Measurements from ENCODE around the gene PAX7. TPM values are rescaled to one million over a fixed set of nuclear protein-coding genes. Genes with fewer than 3 reads are reported as not detected.
"Not testable (repeated sequence)": the region's sequence is repeated elsewhere in the genome, so short reads cannot be mapped to it uniquely, and the experiment has no call there.

Gene PAX7
- total RNA-seq, 2 experiments from 2014 or later, result not detected

DNA sequence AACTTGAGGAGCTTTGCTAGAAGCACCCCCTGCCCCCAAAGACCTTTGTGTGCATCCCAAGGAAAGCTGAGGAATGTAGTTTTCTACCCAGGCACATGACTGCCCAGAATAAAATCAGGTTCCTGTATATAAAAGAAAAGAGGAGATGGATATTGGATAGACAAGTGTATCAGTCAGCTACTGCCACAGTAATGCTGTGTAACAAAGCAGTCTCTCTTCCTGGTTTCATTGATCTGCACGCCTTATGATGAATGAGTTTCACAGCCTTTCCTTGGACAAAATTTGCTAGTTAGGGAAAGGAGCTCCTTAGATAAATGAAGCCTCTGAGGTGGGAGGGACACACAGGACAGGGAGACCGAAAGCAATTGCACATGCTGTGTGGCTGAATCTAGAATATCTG is 120.0 kb downstream of the PAX7 start:
- peaks cover 9% of the 10 kb centered on the region for H3K27me3 Mint-ChIP-seq

DNA sequence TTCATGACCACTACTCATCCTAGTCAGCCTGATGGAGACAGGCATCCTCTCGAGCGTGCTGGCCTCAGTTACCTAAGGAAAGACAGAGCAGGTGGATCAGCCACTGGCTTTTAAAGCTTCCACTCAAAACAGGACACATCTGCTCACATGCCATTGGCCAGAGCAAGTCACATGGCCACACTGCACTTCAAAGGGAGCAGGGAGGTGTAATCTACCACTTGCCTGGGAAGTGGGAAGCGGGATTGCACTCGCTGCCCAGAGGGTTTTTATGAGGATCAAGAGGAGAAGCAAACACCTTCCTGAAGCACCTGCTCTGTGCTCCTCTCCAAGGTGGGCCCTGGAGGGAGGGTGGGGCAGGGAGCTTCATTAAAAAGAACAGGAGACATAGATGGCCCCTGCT is 120.8 kb downstream of the PAX7 start:
- Mint-ChIP-seq H3K36me3 (no peaks in the 10 kb centered on the region), H3K4me1 (no peaks in the 10 kb centered on the region), H3K27ac (no peak overlapping the region), H3K9me3 (ENCODE audit: low read depth) (peaks cover 2% of the 10 kb centered on the region), H3K27me3 (peaks cover 18% of the 10 kb centered on the region), H3K4me3 (no peak overlapping the region)
- ATAC-seq, result no peak
- no peak for DNase-seq
- CTCF ChIA-PET, result no interaction called here

More for the DNA sequence above, 120.0 kb downstream of the PAX7 start:
- peaks cover 2% of the 10 kb centered on the region for H3K9me3 Mint-ChIP-seq (ENCODE audit: low read depth)
- H3K4me3 Mint-ChIP-seq, result no peak overlapping the region
- ATAC-seq, result no peak
- DNase-seq, result no peak
- CTCF ChIA-PET, result interaction anchor here (1.8 kb wide), 1 partner anchor 125 kb away, joined by 4 read pairs; no protein-coding TSS in a partner anchor
- no peaks in the 10 kb centered on the region for H3K36me3 Mint-ChIP-seq
- H3K4me1 Mint-ChIP-seq, result no peaks in the 10 kb centered on the region
- H3K27ac Mint-ChIP-seq, result no peak overlapping the region

DNA sequence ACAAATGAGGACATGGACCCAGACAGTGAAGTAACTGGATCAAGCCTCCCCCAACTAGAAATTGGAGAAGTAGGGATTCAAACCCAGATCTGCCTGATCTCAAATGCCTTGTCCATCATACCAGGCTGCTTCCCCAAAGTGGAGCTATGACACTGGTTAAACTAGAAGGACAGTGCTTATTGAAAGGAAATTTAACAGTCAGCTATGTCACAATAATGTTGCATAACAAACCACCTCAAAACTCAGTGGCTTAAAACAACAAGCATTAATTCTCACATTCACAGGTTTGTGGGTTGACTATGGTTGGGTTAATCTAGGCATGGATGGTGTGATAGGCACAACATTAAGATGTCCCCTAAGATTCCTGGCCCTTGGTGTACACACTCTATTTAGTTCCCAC is 121.8 kb downstream of the PAX7 start:
- peaks cover 19% of the 10 kb centered on the region for H3K27me3 Mint-ChIP-seq
- no peaks in the 10 kb centered on the region for H3K4me1 Mint-ChIP-seq
- H3K9me3 Mint-ChIP-seq (ENCODE audit: low read depth), result peaks cover 2% of the 10 kb centered on the region
- CTCF ChIA-PET, result no interaction called here
- H3K36me3 Mint-ChIP-seq, result no peaks in the 10 kb centered on the region
- ATAC-seq (no peak), DNase-seq (no peak)
- no peak overlapping the region for H3K4me3 Mint-ChIP-seq
- no peak overlapping the region for H3K27ac Mint-ChIP-seq

DNA sequence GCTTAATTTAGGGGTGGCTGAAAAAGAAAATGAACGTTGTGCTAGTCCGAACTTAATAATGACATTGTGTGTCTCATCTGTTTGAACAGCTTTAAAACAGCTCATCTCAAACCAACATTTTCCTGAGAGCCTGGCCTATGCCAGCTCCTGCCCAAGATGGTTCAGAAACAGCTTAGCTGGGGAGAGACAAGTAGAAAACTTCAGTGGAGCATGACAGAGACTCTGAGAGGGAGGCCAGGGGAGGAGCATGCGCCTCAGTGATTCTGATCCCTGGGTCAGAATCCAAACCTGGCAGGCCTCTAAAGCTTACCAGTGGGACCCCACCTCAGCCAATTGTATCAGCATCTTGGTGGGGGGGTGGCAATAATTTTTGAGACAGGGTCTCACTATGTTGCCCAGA is 129.5 kb downstream of the PAX7 start:
- CTCF ChIA-PET, result no interaction called here
- Mint-ChIP-seq H3K4me1 (no peaks in the 10 kb centered on the region), H3K27ac (no peak overlapping the region), H3K27me3 (peaks cover 9% of the 10 kb centered on the region), H3K36me3 (no peaks in the 10 kb centered on the region), H3K9me3 (ENCODE audit: low read depth) (peaks cover 2% of the 10 kb centered on the region), H3K4me3 (no peak overlapping the region)
- DNase-seq (no peak), ATAC-seq (no peak)

DNA sequence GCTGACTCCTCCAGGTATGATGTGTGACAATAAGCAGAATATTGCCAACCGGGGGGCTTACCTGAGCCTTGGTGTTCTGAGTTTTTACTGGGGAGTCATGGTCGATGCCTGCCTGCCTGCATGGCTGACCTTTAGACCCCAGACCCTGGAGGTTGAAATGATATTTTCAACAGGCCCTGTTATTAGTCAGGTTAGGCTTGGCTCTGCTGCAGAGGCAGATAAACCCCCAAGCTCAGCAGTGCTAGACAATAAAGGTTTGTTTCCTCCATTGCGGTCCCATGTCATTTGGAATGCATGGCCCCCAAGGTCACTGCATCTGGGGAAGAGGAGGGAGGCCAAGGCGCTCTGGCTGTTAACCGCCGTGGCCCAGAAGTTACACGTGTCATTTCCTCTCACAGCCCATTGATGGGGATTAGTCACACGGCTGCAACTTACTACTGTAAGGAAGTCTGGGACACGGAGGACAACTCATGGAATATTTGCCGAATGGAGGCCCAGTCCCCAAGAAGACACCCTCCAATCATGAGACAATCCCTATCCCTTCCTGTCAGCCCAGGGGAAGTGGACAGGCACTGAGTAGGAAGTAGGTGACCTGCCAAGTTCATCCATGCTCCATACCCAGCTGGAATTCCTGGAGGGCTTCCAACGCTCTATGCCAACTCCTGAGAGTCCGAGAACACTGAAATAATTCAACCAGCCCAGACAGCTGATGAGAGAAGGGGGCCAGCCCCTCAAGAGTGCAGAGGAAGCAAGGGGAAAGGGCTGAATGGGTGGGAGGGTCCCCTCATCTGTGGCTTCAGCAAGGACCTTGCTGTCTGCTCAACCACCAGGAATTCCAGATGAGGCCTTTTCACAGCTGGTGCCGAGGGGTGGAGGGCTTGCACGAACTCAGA is 131.5 kb downstream of the PAX7 start:
- peaks cover 2% of the 10 kb centered on the region for H3K9me3 Mint-ChIP-seq (ENCODE audit: low read depth)
- no peaks in the 10 kb centered on the region for H3K36me3 Mint-ChIP-seq
- CTCF ChIA-PET, result no interaction called here
- H3K27me3 Mint-ChIP-seq, result peaks cover 4% of the 10 kb centered on the region
- no peak overlapping the region for H3K27ac Mint-ChIP-seq
- no peak for DNase-seq
- H3K4me3 Mint-ChIP-seq, result no peak overlapping the region
- no peaks in the 10 kb centered on the region for H3K4me1 Mint-ChIP-seq
- no peak for ATAC-seq

DNA sequence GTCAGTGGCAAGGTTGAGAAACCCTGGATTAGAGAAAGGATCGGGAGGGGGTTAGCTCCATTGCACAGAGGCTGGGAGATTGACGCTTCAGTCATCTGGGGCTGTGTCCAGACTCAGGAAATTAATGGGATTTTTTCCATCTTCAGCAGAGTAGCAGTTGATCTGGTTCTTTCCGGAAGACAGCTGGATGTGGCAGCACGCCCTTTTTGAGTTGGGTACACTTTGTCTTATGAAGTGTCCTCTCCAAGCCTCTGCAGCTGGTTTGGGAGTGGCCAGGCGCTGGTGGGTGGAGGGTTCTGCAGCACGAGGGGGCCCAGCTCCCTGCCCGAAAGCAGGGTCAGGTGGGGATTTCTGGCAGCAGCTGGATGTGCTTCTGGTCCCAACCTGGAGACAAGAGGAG is 133.7 kb downstream of the PAX7 start:
- no peaks in the 10 kb centered on the region for H3K9me3 Mint-ChIP-seq (ENCODE audit: low read depth)
- H3K27ac Mint-ChIP-seq, result no peak overlapping the region
- peaks cover 8% of the 10 kb centered on the region for H3K27me3 Mint-ChIP-seq
- CTCF ChIA-PET, result no interaction called here
- no peaks in the 10 kb centered on the region for H3K4me1 Mint-ChIP-seq
- ATAC-seq, result no peak
- DNase-seq, result no peak
- H3K4me3 Mint-ChIP-seq, result no peak overlapping the region
- H3K36me3 Mint-ChIP-seq, result no peaks in the 10 kb centered on the region

DNA sequence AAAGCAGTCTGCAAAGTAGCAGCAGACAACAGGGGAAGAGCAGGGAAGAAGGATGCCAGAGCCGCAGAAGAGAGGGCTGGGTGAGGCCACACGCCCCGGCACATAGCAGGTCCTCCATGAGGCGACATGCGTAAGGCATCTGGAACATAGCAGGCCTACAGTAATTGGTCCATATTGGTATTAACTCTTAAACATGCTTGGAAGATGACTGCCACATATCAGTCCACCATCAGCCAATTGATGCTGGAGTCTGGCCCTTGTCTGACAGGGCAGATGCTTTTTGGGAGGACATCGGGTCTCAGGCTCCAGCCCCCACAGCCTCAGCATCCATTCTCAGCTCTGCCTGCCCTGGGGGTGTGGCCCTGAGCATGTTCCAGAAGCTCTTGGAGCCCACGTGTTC is 135.1 kb downstream of the PAX7 start:
- Mint-ChIP-seq H3K27ac (no peak overlapping the region), H3K27me3 (peaks cover 19% of the 10 kb centered on the region), H3K9me3 (ENCODE audit: low read depth) (no peaks in the 10 kb centered on the region), H3K36me3 (no peaks in the 10 kb centered on the region), H3K4me3 (no peak overlapping the region), H3K4me1 (no peaks in the 10 kb centered on the region)
- CTCF ChIA-PET, result interaction anchor here (0.6 kb wide), 1 partner anchor 1447 kb away, joined by 4 read pairs; no protein-coding TSS in a partner anchor
- no peak for ATAC-seq
- DNase-seq, result no peak

DNA sequence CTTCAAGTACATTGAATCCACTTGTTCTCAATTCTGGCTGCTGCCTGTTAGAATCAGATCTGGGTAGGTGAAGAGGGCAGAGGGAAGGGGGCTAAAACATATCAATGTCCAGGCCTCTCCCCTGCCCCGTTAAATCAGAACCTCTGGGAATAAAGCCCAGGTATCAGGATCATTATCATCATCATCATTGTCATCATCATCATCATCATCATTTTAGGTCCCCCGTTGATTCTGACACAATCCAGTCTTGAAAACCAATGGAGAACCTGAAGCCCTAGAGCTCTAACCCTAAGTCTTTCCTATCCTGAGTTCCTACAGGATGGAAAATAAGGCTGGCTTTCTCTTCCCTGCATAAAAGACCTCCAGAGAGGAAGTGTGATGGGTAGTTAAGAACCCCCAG is 135.7 kb downstream of the PAX7 start:
- no peak for ATAC-seq
- DNase-seq, result no peak
- Mint-ChIP-seq H3K27ac (no peak overlapping the region), H3K4me1 (no peaks in the 10 kb centered on the region), H3K4me3 (no peak overlapping the region), H3K9me3 (ENCODE audit: low read depth) (no peaks in the 10 kb centered on the region), H3K36me3 (no peaks in the 10 kb centered on the region), H3K27me3 (peaks cover 21% of the 10 kb centered on the region)
- CTCF ChIA-PET, result interaction anchor here (0.6 to 1.8 kb wide), 2 partner anchors 169 to 1446 kb away, joined by 4 read pairs; no protein-coding TSS in a partner anchor

DNA sequence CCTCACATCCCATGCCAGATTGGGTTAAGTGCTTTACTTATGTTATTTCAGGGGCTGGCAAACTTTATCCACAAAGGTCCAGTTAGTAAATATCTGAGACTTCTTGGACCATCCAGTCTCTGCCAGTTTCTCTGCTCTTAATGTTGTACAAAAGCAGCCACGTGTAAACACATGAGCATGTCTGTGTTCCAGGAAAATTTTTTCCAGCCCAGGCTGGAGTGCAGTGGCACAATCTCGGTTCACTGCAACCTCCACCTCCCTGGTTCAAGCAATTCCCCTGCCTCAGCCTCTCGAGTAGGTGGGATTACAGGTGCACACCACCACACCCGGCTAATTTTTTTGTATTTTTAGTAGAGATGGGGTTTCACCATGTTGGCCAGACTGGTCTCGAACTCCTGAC is 136.9 kb downstream of the PAX7 start:
- not testable (repeated sequence) for H3K9me3 Mint-ChIP-seq (ENCODE audit: low read depth); DNase-seq; ATAC-seq; H3K4me1 Mint-ChIP-seq; H3K27ac Mint-ChIP-seq; H3K36me3 Mint-ChIP-seq; H3K4me3 Mint-ChIP-seq
- CTCF ChIA-PET, result interaction anchor here (1.8 kb wide), 1 partner anchor 170 kb away, joined by 4 read pairs; no protein-coding TSS in a partner anchor
- H3K27me3 Mint-ChIP-seq, result peaks cover 22% of the 10 kb centered on the region

DNA sequence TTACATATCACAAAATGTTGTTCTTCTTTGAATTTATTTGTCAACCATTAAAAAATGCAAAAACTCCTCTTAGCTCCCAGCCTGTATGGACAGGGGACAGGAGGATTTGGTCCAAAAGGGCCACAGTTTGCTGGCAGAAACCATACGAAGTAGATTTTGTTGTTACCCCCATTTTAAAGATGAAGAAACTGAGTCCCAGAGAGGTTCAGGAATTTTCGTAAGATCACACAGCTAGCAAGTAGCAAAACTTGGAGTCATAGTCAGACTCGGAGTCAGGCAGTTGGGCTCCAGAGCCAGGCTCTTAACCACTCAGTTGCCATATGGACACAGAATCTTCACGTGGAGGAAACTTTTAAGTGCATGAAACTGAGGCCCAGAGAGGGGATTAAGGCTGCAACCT is 137.4 kb downstream of the PAX7 start:
- Mint-ChIP-seq H3K9me3 (ENCODE audit: low read depth) (no peaks in the 10 kb centered on the region), H3K4me3 (no peak overlapping the region), H3K27ac (no peak overlapping the region), H3K27me3 (peaks cover 22% of the 10 kb centered on the region), H3K36me3 (no peaks in the 10 kb centered on the region), H3K4me1 (no peaks in the 10 kb centered on the region)
- ATAC-seq, result no peak
- CTCF ChIA-PET, result interaction anchor here (1.8 kb wide), 1 partner anchor 171 kb away, joined by 4 read pairs; no protein-coding TSS in a partner anchor
- no peak for DNase-seq

DNA sequence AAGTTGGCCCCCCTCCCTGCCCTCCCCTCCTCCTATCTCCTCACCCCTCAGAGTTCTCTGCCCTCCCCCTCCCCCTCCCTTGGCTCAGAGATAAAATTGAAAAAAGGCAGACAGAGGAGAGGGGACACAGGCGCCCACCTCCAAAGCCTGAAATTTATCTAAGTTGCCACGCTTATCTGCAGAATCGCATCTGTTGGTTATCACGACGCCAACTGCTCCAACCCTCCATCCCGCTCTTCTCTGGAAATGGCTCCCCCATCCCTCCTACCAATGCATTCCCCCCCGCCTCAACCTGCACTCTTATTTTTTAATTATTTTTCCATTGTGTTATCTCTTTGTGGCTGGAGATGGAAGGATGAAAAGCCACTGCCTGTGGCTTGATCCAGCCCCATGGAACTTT is 138.5 kb downstream of the PAX7 start:
- no peaks in the 10 kb centered on the region for H3K4me1 Mint-ChIP-seq
- DNase-seq, result no peak
- ATAC-seq, result no peak
- no peaks in the 10 kb centered on the region for H3K9me3 Mint-ChIP-seq (ENCODE audit: low read depth)
- no peak overlapping the region for H3K4me3 Mint-ChIP-seq
- CTCF ChIA-PET, result no interaction called here
- H3K36me3 Mint-ChIP-seq, result no peaks in the 10 kb centered on the region
- H3K27me3 Mint-ChIP-seq, result peaks cover 30% of the 10 kb centered on the region
- no peak overlapping the region for H3K27ac Mint-ChIP-seq

DNA sequence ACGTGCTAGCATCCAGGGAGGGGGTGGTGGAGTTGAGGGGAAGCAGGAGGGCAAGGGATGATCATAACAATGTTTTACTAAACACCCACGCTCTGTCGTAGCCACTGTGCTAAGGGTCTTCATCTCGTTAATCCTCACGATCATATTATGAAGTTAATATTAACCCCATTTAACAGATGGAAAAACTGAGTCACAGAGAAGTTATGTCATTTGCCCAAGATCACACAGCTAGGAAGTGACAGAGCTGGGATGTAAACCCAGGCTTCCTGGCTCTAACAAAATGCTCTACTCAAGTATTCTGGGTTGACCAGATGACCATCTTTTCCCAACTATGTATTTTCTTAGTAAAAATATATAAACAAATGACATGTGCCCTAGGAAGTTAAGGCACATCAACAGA is 140.2 kb downstream of the PAX7 start:
- no peak overlapping the region for H3K27ac Mint-ChIP-seq
- no peaks in the 10 kb centered on the region for H3K4me1 Mint-ChIP-seq
- CTCF ChIA-PET, result no interaction called here
- no peak overlapping the region for H3K4me3 Mint-ChIP-seq
- no peak for DNase-seq
- H3K27me3 Mint-ChIP-seq, result peaks cover 31% of the 10 kb centered on the region
- ATAC-seq, result no peak
- no peaks in the 10 kb centered on the region for H3K9me3 Mint-ChIP-seq (ENCODE audit: low read depth)
- H3K36me3 Mint-ChIP-seq, result no peaks in the 10 kb centered on the region

DNA sequence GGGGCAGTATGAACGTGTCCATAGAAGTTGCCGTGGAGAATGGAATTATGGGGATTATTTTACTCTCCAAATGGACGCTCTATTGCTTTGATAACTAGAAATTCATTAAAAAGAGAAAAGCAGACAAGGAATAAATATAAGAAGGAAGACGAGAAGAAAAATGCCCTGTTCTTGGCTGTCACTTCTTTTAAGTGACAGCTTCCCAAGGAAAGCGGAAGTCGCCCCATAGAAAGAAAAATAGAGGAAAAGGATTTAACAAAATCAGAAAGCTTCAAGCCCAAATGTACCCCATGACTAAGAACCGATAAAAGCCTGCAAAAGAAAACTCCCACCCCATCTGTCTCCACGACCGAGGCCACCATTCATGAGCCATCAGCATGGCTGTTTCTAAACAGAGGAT is 143.1 kb downstream of the PAX7 start:
- Mint-ChIP-seq H3K4me3 (no peak overlapping the region), H3K27ac (no peak overlapping the region), H3K27me3 (peaks cover 33% of the 10 kb centered on the region), H3K36me3 (no peaks in the 10 kb centered on the region), H3K9me3 (ENCODE audit: low read depth) (no peaks in the 10 kb centered on the region), H3K4me1 (no peaks in the 10 kb centered on the region)
- CTCF ChIA-PET, result no interaction called here
- no peak for ATAC-seq
- no peak for DNase-seq

DNA sequence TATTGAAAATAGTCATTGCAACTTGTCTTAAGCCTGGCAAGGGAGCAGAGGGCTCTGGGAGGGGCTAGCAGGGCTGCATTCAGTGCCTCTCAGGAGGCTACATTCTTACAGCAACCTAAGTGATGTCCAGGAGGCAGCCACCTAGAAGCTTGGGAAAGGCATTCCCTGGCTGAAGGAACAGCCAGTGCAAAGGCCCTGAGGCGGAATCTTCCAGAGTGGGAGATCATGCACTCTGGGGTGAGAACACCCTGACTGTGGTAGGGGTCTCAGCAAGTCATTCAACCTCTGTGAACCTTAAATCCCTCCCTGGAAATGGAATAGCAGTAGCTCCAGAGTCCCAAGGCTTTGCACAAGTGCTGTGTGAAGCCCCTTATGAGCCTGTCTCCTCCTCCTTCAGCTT is 144.7 kb downstream of the PAX7 start:
- H3K36me3 Mint-ChIP-seq, result no peaks in the 10 kb centered on the region
- CTCF ChIA-PET, result interaction anchor here (1.1 kb wide), 1 partner anchor 178 kb away, joined by 3 read pairs; no protein-coding TSS in a partner anchor
- no peak overlapping the region for H3K27ac Mint-ChIP-seq
- peaks cover 30% of the 10 kb centered on the region for H3K27me3 Mint-ChIP-seq
- no peak for DNase-seq
- no peak overlapping the region for H3K4me3 Mint-ChIP-seq
- ATAC-seq, result no peak
- H3K9me3 Mint-ChIP-seq (ENCODE audit: low read depth), result no peaks in the 10 kb centered on the region
- no peaks in the 10 kb centered on the region for H3K4me1 Mint-ChIP-seq
